Measurements from ENCODE around the gene ACTR1A.

DNA sequence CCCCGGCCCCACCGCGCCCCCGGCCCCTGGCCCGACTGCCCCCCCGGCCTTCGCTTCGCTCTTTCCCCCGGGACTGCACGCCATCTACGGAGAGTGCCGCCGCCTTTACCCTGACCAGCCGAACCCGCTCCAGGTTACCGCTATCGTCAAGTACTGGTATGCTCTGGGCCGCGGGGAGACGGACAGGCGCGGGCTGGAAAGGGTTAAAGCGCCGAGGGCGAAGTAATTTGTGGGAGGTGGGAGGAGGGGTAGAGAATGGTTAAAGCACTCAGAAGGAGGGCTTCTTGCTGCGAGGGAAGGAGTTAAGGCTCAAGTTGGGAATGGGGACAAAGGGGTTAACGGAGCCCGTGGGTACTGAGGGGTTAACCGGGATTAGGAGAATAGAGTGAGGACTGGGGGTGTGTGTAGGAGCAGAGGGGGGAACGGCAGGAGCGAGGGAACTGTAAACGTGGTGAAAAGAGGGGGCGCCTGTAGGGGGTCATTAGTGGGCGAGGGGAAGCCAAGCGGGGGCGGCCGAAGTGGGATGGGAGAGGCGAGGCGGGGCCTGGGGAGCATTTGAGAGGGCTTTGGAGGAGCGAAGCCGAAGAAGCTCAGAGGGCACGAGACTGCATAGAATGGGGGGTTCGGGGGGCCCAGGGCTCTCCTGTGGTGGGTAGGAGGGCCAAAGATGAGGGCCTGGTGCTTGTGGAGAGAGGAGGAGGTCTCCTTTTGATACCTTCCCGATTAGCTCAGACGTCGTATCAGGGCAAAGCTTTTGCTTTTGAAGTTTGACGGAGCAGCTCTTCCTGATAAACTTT is 1.9 kb upstream of the ACTR1A start:
- TF ChIP-seq, protein P1, sequence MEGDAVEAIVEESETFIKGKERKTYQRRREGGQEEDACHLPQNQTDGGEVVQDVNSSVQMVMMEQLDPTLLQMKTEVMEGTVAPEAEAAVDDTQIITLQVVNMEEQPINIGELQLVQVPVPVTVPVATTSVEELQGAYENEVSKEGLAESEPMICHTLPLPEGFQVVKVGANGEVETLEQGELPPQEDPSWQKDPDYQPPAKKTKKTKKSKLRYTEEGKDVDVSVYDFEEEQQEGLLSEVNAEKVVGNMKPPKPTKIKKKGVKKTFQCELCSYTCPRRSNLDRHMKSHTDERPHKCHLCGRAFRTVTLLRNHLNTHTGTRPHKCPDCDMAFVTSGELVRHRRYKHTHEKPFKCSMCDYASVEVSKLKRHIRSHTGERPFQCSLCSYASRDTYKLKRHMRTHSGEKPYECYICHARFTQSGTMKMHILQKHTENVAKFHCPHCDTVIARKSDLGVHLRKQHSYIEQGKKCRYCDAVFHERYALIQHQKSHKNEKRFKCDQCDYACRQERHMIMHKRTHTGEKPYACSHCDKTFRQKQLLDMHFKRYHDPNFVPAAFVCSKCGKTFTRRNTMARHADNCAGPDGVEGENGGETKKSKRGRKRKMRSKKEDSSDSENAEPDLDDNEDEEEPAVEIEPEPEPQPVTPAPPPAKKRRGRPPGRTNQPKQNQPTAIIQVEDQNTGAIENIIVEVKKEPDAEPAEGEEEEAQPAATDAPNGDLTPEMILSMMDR (conservative IDR thresholded peaks at IDR 0.05) = no peak
- TF ChIP-seq ZFX (IDR thresholded peaks at IDR 0.05) = peak; percentile 69; the same call in 1 of the 2 replicates
